HEK293 (cell line): ENCODE measurements around the gene MAPKAPK3.

Source experiments
- CTCF ChIP-seq: fragments of 450-650 bp; formaldehyde crosslinking; IDR thresholded peaks from 2 replicates; pipeline ENCODE4 v1.5.1; 2016; ENCODE audit warnings: missing biosample characterization, missing genetic modification characterization
- FEZF1 ChIP-seq: fragments of 450-650 bp; formaldehyde crosslinking; IDR thresholded peaks from 2 replicates; pipeline ENCODE4 v1.5.1; 2016; ENCODE audit warnings: missing biosample characterization, missing genetic modification characterization
- MYNN ChIP-seq: fragments of 450-650 bp; formaldehyde crosslinking; IDR thresholded peaks from 2 replicates; pipeline ENCODE4 v1.5.1; 2016; ENCODE audit warnings: missing biosample characterization, missing genetic modification characterization, borderline replicate concordance
- TSHZ1 ChIP-seq: fragments of 450-650 bp; formaldehyde crosslinking; IDR thresholded peaks from 2 replicates; pipeline ENCODE4 v1.5.1; 2016; ENCODE audit warnings: missing biosample characterization, missing genetic modification characterization, borderline replicate concordance
- ZBTB49 ChIP-seq: fragments of 450-650 bp; formaldehyde crosslinking; IDR thresholded peaks from 2 replicates; pipeline ENCODE4 v1.5.1; 2016; ENCODE audit warnings: missing biosample characterization, missing genetic modification characterization, low read depth
- ZNF426 ChIP-seq: fragments of 450-650 bp; formaldehyde crosslinking; IDR thresholded peaks from 2 replicates; pipeline ENCODE4 v1.5.1; 2017; ENCODE audit warnings: missing biosample characterization, missing genetic modification characterization, mild to moderate bottlenecking, inconsistent platforms, moderate library complexity
- ZNF549 ChIP-seq: fragments of 450-650 bp; IDR thresholded peaks from 2 replicates; pipeline ENCODE4 v1.5.1; 2018; ENCODE audit warnings: missing biosample characterization, missing genetic modification characterization, mild to moderate bottlenecking, inconsistent platforms, moderate library complexity
- ZNF629 ChIP-seq: fragments of 450-650 bp; formaldehyde crosslinking; IDR thresholded peaks from 2 replicates; pipeline ENCODE4 v1.5.1; 2017; ENCODE audit warnings: missing biosample characterization, missing genetic modification characterization

DNA sequence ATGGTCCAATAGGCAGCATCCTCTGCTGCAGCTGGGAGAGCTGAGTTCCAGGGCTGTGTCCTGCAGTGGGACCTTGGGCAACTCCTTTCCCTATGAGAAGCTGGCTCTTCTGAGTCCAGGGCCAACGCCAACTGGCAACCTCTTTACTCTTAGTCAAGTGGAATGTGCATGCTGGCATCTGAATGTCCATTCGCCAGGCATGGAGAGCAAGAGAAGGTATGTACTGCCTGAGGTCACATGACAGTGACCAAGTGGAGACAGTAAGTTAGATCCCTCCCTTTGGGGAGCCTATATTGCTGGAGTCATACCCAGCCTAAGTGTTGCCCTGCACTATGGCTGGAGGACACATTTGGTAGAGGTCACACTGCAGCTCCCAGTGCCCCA lies 35.5 kb upstream of the MAPKAPK3 start:
- TF ChIP-seq CTCF (no peak), ZNF629 (tag by site-specific recombination) (no peak), FEZF1 (no peak), TSHZ1 (tag by site-specific recombination) (no peak), ZBTB49 (no peak), ZNF426 (tag by site-specific recombination) (no peak), MYNN (tag by site-specific recombination) (no peak), ZNF549 (tag by site-specific recombination) (no peak)
